ENCODE measurements around the gene PITX1. TPM values are rescaled to one million over a fixed set of nuclear protein-coding genes. Genes with fewer than 3 reads are reported as not detected.
A peak's percentile ranks its signal among the peaks of the same experiment; 100 is the strongest.

Gene PITX1
- total and polyA plus RNA-seq, 2 donors (not counting 3 experiments of a cell fraction or from before 2014, with no cell fraction given) = 0.48 to 6.0 TPM

GRCh38 chr5:135038205-135038812, 4.3 kb upstream of the PITX1 start:
- CTCF ChIA-PET = no interaction called here

More at GRCh38 chr5:135038205-135038812, 4.3 kb upstream of the PITX1 start:
- H3K36me3 ChIP-seq (ENCODE audit: control insufficient read depth in 2 of 2, extremely low read depth in 1 of 2, insufficient read depth in 2 of 2, low read length in 2 of 2) = no peaks in the 10 kb centered on the region
- intact Hi-C loops (cut with micrococcal nuclease) (no loop called here), dilution Hi-C loops (cut with MboI; ENCODE audit: extremely low pct_ligation_motif_present, low sequenced_read_pairs) (no loop called here)
- H2AFZ ChIP-seq (ENCODE audit: low read depth, low read length) = no peak overlapping the region
- no peak overlapping the region for H3K9ac ChIP-seq (replicated peaks; ENCODE audit: extremely low read depth, insufficient read depth, low read length)
- H3K9me1 ChIP-seq (replicated peaks; ENCODE audit: control insufficient read depth, extremely low read depth, insufficient read depth, low read length) = no peaks in the 10 kb centered on the region
- POLR2A ChIA-PET = no interaction called here
- no peak overlapping the region for H3K4me3 ChIP-seq (replicated peaks in 1 of 3; ENCODE audit: insufficient read depth in 1 of 3, low read depth in 1 of 3, low read length in 3 of 3)
- DNase-seq (ENCODE audit: low read depth, low spot score) (no peak), FAIRE-seq (no peak)
- no peaks in the 10 kb centered on the region for H4K20me1 ChIP-seq (replicated peaks; ENCODE audit: control insufficient read depth, extremely low read depth, insufficient read depth, low read length)
- peaks cover 3% of the 10 kb centered on the region for H3K4me1 ChIP-seq (ENCODE audit: control insufficient read depth, extremely low read depth, insufficient read depth, low read length)
- H3K27me3 ChIP-seq (ENCODE audit: control insufficient read depth in 2 of 2, insufficient read depth in 2 of 2, low read length in 2 of 2) = peaks cover 86 to 96% of the 10 kb centered on the region in 2 experiments
- TF ChIP-seq EZH2 (IDR thresholded peaks at IDR 0.05; ENCODE audit: borderline replicate concordance, low read depth, low read length, severe bottlenecking) (peak; percentile 30), POLR2A (IDR thresholded peaks at IDR 0.05; ENCODE audit: low read depth, low read length) (no peak), CTCF (IDR thresholded peaks at IDR 0.05; ENCODE audit: extremely low read depth in 1 of 2, insufficient read depth in 1 of 2, low read depth in 1 of 2, low read length in 2 of 2) (no peak), JUN (IDR thresholded peaks at IDR 0.05; ENCODE audit: borderline replicate concordance, insufficient read depth, insufficient read length, low read depth) (no peak)
- no peak overlapping the region for H3K27ac ChIP-seq (ENCODE audit: insufficient read depth, low read depth, low read length)
- no peaks in the 10 kb centered on the region for H3K79me2 ChIP-seq (ENCODE audit: control insufficient read depth, insufficient read depth, low read length)
- no peaks in the 10 kb centered on the region for H3K9me3 ChIP-seq (replicated peaks; ENCODE audit: control insufficient read depth, insufficient read depth, low read length)
- no peak overlapping the region for H3K4me2 ChIP-seq (ENCODE audit: insufficient read depth, low read length)
- no TSS peak for BruUV-seq (replicated peaks)
